ENCODE measurements around the gene UNC119B. TPM values are rescaled to one million over a fixed set of nuclear protein-coding genes. Genes with fewer than 3 reads are reported as not detected.

UNC119B gene
- total RNA-seq, 1 experiment from 2014 or later = 50.4 TPM

DNA sequence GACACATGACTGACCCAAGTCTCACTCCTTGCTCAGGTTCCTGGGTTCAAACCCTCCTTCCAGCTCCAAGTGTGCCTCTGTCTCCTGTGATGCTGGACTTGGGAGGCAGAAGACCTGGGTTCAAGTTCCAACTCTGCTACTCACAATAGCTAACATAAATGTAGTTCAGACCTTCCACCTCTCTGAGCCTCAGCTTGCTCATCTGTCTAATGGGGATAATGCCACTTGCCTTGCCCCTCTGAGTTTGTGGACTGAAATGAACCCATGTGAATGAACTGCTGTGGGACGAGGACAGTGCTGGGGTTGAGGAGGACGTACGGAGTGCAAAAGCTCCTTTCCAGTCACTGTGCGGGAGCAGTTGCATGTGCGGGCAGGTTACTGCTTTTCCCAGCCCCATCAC, 56.3 kb downstream of the UNC119B start:
- H3K9me3 ChIP-seq (ENCODE audit: low read depth, low read length, poor library complexity, severe bottlenecking) = no peaks in the 10 kb centered on the region
- TF ChIP-seq EZH2 (IDR thresholded peaks at IDR 0.05; ENCODE audit: borderline replicate concordance, low read depth, low read length, poor library complexity, severe bottlenecking) (no peak), CTCF (conservative IDR thresholded peaks at IDR 0.05; ENCODE audit: low read depth, low read length) (no peak)
- DNase-seq (ENCODE audit: low spot score) = no peak
- ChIA-PET POLR2A (ENCODE audit: low non-redundant PET) (no interaction called here), CTCF (no interaction called here)
- no TSS peak for BruUV-seq (replicated peaks)
- H3K4me1 ChIP-seq (ENCODE audit: insufficient read depth, low read length, poor library complexity, severe bottlenecking) = peaks cover 8% of the 10 kb centered on the region
- no peak overlapping the region for H3K4me3 ChIP-seq (ENCODE audit: low read depth, low read length, poor library complexity, severe bottlenecking)
- intact Hi-C loops (cut with micrococcal nuclease; ENCODE audit: unreplicated experiment) = no loop called here
- peaks cover 37% of the 10 kb centered on the region for H3K36me3 ChIP-seq (ENCODE audit: insufficient read depth, low read length, poor library complexity, severe bottlenecking)
- H3K27me3 ChIP-seq (replicated peaks; ENCODE audit: insufficient read depth, low read depth, low read length, poor library complexity) = no peaks in the 10 kb centered on the region
- no peak overlapping the region for H3K27ac ChIP-seq (ENCODE audit: low read depth, low read length, poor library complexity, severe bottlenecking)

- H3K36me3 ChIP-seq (ENCODE audit: insufficient read depth, low read length, poor library complexity, severe bottlenecking) = peaks cover 37% of the 10 kb centered on the region
- no peak for DNase-seq (ENCODE audit: low spot score)
- CTCF ChIA-PET = no interaction called here
- intact Hi-C loops (cut with micrococcal nuclease; ENCODE audit: unreplicated experiment) = no loop called here
- H3K4me3 ChIP-seq (ENCODE audit: low read depth, low read length, poor library complexity, severe bottlenecking) = no peak overlapping the region
- H3K27ac ChIP-seq (ENCODE audit: low read depth, low read length, poor library complexity, severe bottlenecking) = no peak overlapping the region
- BruUV-seq (replicated peaks) = no TSS peak
- H3K4me1 ChIP-seq (ENCODE audit: insufficient read depth, low read length, poor library complexity, severe bottlenecking) = peaks cover 1% of the 10 kb centered on the region
- no peaks in the 10 kb centered on the region for H3K27me3 ChIP-seq (replicated peaks; ENCODE audit: insufficient read depth, low read depth, low read length, poor library complexity)
- H3K9me3 ChIP-seq (ENCODE audit: low read depth, low read length, poor library complexity, severe bottlenecking) = no peaks in the 10 kb centered on the region
- POLR2A ChIA-PET (ENCODE audit: low non-redundant PET) = no interaction called here
- TF ChIP-seq EZH2 (IDR thresholded peaks at IDR 0.05; ENCODE audit: borderline replicate concordance, low read depth, low read length, poor library complexity, severe bottlenecking) = no peak
- no peak for TF ChIP-seq CTCF (conservative IDR thresholded peaks at IDR 0.05; ENCODE audit: low read depth, low read length)
Measured at GRCh38 chr12:120767071-120768024, 57.1 kb downstream of the UNC119B start.

GRCh38 chr12:120771097-120771496, 60.8 kb downstream of the UNC119B start:
- Histone ChIP-seq H3K4me1 (ENCODE audit: insufficient read depth, low read length, poor library complexity, severe bottlenecking) (no peaks in the 10 kb centered on the region), H3K36me3 (ENCODE audit: insufficient read depth, low read length, poor library complexity, severe bottlenecking) (peaks cover 21% of the 10 kb centered on the region), H3K27ac (ENCODE audit: low read depth, low read length, poor library complexity, severe bottlenecking) (no peak overlapping the region), H3K4me3 (ENCODE audit: low read depth, low read length, poor library complexity, severe bottlenecking) (no peak overlapping the region), H3K27me3 (replicated peaks; ENCODE audit: insufficient read depth, low read depth, low read length, poor library complexity) (no peaks in the 10 kb centered on the region), H3K9me3 (ENCODE audit: low read depth, low read length, poor library complexity, severe bottlenecking) (no peaks in the 10 kb centered on the region)
- POLR2A ChIA-PET (ENCODE audit: low non-redundant PET) = no interaction called here
- CTCF ChIA-PET = no interaction called here
- TF ChIP-seq EZH2 (IDR thresholded peaks at IDR 0.05; ENCODE audit: borderline replicate concordance, low read depth, low read length, poor library complexity, severe bottlenecking) = no peak
- TF ChIP-seq CTCF (conservative IDR thresholded peaks at IDR 0.05; ENCODE audit: low read depth, low read length) = no peak
- DNase-seq (ENCODE audit: low spot score) = no peak
- no TSS peak for BruUV-seq (replicated peaks)
- intact Hi-C loops (cut with micrococcal nuclease; ENCODE audit: unreplicated experiment) = no loop called here

Other genes starting within 250 kb of the UNC119B start
- 308 and 328 TPM in 2 replicates for gene SRSF9, start 240.7 kb upstream of the UNC119B start, total RNA-seq (2021)
- gene DYNLL1, start 214.3 kb upstream of the UNC119B start, total RNA-seq (2021) = 546 and 617 TPM in 2 replicates
- 36.5 and 40.4 TPM in 2 replicates for gene COQ5, start 181.3 kb upstream of the UNC119B start, total RNA-seq (2021)
- gene RNF10, start 176.1 kb upstream of the UNC119B start, total RNA-seq (2021) = 225 and 240 TPM in 2 replicates
- gene POP5, start 129.1 kb upstream of the UNC119B start, total RNA-seq (2021) = 41.0 and 42.4 TPM in 2 replicates
- gene CABP1, start 69.8 kb upstream of the UNC119B start, total RNA-seq (2021) = 1.2 and 1.6 TPM in 2 replicates
- 145 and 176 TPM in 2 replicates for gene MLEC, start 23.3 kb upstream of the UNC119B start, total RNA-seq (2021)
- gene ACADS, start 15.4 kb downstream of the UNC119B start, total RNA-seq (2021) = 3.4 and 5.7 TPM in 2 replicates
- 46.9 and 51.2 TPM in 2 replicates for gene SPPL3, start 193.9 kb downstream of the UNC119B start, total RNA-seq (2021)

All from A673 (cell line).